Dedifferentiated amniotic fluid mesenchymal stem cell (primary cell): ENCODE data around the gene USP31.

Experiments used
- DNase-seq: peaks from one replicate; pipeline ENCODE4 v3.0.0-alpha.2; 2016; ENCODE audit errors: extremely low spot score

Gene USP31

DNA sequence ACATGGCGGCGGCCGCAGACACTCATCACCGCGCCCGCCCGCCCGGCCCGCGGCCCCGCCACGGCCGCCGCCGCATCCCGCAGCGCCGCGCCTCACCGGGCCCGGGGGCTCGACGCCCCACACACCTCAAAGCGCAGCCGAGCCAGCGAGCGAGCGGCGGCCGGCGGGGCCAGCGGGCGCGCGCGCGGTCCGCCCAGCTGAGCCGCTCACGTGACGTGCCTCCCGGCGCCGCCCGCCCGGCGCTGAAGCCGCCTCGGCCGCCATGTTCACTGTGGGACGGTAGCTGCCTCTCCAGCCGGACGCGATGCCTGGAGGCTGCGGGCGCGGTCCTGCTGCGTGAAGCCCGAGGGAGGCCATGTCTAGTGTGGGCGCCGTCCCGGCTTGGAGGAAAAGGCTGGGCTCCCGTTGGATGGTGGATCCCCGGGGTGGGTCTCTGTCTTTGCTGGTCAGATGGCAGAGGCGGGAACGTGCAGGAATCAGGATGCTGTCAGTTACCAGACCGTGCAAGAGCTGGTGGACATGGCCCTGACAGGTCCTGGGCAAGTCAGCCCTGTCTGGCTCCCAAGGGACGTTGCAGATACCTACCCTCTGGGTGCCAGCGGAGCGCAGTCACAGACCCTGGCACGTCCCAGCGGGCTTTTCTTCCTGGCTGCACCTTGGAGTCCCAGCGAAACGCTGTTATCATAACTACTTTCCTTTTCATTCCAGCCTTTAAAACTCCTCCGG lies at the start of gene USP31:
USP31 (minus strand) TSS at position 186 of the 726 bp plus-strand sequence; CDS start at position 4, 182 bp downstream.
- DNase-seq, result peak; percentile 93

- DNase-seq, result no peak
Observed at GRCh38 chr16:23196539-23196938, 47.3 kb upstream of the USP31 start.

GRCh38 chr16:23195366-23195978 lies 46.2 kb upstream of the USP31 start:
- no peak for DNase-seq

GRCh38 chr16:23194497-23195221 lies 45.4 kb upstream of the USP31 start:
- DNase-seq, result no peak

- DNase-seq, result no peak
Observed at GRCh38 chr16:23188911-23189310, 39.7 kb upstream of the USP31 start.

DNA sequence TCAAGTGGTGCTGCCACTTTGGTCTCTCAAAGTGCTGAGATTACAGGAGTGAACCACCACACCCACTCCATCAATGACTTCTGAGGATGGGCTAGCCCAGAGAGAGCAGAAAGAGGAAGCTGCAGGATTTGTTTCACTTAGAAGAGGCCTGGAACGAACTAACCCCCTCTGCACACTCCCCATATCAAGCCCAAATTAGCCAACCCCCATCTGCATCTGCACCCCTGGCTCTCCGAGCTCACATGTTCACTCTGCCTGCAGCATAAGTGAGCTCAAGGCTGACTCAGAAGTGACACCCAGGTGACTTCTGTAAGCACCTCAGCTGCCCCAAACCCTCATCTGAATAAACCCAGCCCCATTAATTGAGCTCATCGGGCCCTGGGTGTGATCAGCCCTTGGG lies 38.1 kb upstream of the USP31 start:
- no peak for DNase-seq

DNA sequence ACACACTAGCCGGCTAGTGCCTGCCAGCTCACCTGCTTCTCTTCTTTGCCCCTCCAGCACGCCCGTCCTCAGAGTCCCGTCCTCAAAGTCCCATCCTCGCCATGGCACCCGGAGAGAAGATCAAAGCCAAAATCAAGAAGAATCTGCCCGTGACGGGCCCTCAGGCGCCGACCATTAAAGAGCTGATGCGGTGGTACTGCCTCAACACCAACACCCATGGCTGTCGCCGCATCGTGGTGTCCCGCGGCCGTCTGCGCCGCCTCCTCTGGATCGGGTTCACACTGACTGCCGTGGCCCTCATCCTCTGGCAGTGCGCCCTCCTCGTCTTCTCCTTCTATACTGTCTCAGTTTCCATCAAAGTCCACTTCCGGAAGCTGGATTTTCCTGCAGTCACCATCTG lies 36.9 kb upstream of the USP31 start:
- no peak for DNase-seq

GRCh38 chr16:23185656-23186055 lies 36.4 kb upstream of the USP31 start:
- DNase-seq, result no peak

- DNase-seq, result no peak
Observed at GRCh38 chr16:23183543-23183862, 34.3 kb upstream of the USP31 start.

- no peak for DNase-seq
Observed at GRCh38 chr16:23182679-23183542, 33.7 kb upstream of the USP31 start, which contains the start of gene SCNN1G. Gene SCNN1G, plus strand, starts transcription at chr16:23182745. Its CDS starts 3,527 bp downstream, at chr16:23186272.

GRCh38 chr16:23182206-23182678 lies 33.0 kb upstream of the USP31 start:
- no peak for DNase-seq

DNA sequence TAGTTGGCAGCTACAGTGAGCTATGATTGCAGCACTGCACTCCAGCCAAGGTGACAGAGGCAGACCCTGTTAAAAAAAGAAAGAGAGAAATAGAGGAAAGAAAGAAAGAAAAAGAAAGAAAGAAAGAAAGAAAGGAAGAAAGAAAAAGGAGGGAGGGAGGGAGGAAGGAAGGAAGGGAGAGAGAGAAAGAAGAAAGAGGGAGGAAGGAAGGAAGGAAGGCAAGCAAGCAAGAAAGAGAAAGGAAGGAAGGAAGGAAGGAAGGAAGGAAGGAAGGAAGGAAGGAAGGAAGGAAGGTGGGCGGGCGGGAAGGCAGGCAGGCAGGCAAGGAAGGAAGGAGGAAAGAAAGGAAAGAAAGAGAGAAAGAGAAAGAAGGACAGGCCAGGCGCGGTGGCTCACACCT lies 32.3 kb upstream of the USP31 start:
- DNase-seq, result no peak

GRCh38 chr16:23175651-23176050 lies 26.4 kb upstream of the USP31 start:
- DNase-seq, result no peak

DNA sequence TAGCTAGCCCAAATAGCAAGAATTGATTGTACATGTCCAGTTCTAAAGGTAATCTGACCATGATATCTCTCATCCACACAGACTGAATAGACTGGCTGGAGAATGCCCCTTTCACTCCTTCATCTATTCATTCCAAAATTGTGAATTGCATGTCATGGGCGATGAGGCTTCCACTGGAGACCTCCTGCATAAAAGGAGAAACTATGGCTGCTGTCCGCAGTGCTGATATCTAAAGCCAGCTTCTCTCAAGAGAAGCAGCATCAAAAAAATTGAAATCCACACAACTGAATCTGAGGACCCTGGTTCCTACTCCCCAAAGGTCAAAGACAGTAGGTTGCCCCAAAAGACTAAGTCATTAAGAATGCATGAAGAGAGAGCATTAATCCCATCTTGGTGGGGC lies 25.4 kb upstream of the USP31 start:
- DNase-seq, result no peak

DNA sequence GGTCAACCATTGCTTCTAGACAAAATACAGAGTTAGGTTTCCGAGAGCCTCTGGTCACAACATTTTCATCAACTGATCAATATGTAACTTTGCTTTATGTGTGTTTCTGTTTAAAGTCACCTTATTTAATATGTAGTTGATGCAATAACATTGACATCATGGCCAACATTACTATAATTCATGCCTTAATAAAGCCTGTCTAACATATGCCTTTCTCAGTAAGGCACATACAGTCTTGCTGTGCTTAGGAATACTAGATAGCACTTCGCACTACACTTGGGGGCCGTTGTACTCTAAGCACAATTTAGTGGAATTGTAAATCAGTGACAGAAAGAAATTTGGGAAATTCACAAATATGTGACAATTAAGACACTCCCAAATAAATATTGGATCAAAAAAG lies 23.7 kb upstream of the USP31 start:
- DNase-seq, result no peak

GRCh38 chr16:23172583-23172982 lies 23.3 kb upstream of the USP31 start:
- no peak for DNase-seq

GRCh38 chr16:23164736-23165135 lies 15.5 kb upstream of the USP31 start:
- no peak for DNase-seq

DNA sequence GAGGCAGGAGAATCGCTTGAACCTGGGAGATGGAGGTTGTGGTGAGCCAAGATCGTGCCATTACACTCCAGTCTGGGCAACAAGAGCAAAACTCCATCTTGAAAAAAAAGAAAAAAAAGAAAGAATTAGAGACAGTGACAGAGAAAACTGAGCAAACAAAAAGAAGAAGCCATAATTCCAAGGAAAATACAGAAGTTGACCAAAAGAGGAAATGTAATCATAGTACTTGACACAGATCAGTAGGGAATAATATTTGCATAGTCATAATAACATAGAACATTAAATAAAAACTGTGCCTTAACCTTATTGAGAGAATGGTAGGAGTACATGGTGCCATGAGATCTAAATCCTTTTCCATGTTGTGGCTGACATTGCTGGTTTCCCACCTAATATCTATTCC lies 14.7 kb upstream of the USP31 start:
- no peak for DNase-seq

- no peak for DNase-seq
Observed at GRCh38 chr16:23160574-23160973, 11.3 kb upstream of the USP31 start.

- DNase-seq, result no peak
Observed at GRCh38 chr16:23160082-23160481, 10.8 kb upstream of the USP31 start.

DNA sequence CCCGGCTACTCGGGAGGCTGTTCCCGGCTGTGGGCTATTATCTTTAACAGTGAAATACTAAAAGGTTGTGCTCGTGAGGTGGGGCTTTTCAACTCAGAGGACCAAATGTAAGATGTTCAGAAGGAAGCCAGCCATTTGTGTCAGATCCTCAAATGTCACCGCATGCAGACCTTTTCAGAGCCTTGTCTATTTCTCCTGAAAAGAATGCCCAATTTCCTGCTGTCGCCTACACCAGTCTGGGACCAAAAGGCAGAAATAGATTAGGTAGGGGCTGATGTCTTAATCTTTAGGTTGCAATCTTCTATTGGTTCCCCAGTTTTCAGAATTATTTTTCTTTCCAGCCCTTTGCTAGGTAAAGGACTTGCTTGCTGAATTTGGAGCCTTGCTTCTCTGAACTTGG lies 8.9 kb upstream of the USP31 start:
- DNase-seq, result no peak

GRCh38 chr16:23156946-23157460 lies 7.8 kb upstream of the USP31 start:
- DNase-seq, result no peak
